ENCODE results near the gene PEPD.

GRCh38 chr19:33398361-33399060 lies 123.1 kb downstream of the PEPD start:
- TF ChIP-seq CTCF (IDR thresholded peaks at IDR 0.05): no peak
- no peak for TF ChIP-seq POLR2AphosphoS5 (IDR thresholded peaks at IDR 0.05)
- TF ChIP-seq POLR2A (IDR thresholded peaks at IDR 0.05): no peak
